ENCODE results near the gene SNX33.

SNX33 gene

DNA sequence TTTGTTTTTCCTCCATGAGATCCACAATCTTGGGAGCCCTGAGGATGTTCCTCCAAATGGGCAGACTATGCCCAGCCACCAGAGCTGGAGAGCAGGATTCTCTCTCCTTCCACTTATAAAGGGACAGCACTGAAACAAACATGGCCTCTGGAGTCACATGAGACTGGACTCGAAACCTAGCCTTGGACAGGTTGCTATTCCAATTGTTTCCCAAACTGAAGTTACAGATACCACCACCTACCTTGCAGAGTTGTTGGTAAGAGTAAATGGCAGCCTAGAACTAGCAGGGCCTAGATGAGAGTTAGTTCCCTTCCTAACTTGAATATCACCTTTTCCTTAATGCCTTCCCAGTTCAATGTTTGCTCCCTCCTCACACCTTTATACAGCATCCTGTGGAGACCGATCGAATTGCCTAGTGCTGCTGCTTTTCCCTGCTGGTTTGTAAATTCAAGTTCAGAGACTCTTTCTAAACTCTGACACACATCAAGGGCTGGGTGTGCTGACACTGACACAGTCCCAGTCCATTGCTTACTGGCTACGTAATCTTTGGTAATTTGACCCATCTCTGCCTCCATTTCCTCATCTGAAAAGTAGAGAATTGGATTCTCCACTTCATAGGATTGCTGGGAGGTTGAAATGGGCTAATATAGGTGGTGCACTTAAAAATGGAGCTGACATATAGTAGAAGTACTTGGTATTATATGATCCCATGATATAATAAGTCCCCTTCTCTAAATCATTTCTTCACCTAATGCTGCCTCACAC, 10.3 kb upstream of the SNX33 start:
- Mint-ChIP-seq H3K9me3 (ENCODE audit: low read depth) (no peaks in the 10 kb centered on the region), H3K27ac (peak overlapping the region; percentile 36), H3K4me1 (ENCODE audit: low read depth) (peaks cover 31% of the 10 kb centered on the region), H3K27me3 (no peaks in the 10 kb centered on the region), H3K36me3 (peaks cover 2% of the 10 kb centered on the region), H3K4me3 (peak overlapping the region; percentile 99)

DNA sequence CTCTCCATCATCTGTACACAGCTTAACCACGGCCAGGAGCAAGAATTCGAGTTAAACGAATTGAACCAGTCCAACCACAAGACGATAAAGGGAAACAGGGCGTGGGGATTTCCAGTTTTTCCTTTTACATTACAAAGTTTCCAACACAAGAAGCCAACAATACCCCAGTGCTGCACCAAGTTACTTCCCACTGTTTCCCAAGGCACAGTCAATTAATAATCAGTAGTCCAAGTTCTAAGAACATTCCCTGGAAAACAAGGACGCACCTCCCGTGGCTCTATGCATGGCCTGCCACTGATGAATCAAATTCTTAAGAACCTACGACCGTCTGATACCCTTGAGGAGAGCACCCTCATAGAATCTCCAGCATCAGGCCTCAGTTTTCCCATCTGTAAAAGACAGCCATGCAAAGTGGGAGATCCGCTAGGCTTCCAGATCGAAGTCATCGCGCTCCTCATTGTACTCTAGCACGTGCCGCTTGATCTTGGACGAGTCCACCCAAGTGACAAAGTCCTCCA, 8.5 kb upstream of the SNX33 start:
- Mint-ChIP-seq H3K9me3 (ENCODE audit: low read depth) (no peaks in the 10 kb centered on the region), H3K27me3 (no peaks in the 10 kb centered on the region), H3K27ac (peak overlapping the region; percentile 97), H3K36me3 (peaks cover 2% of the 10 kb centered on the region), H3K4me3 (peak overlapping the region; percentile 99), H3K4me1 (ENCODE audit: low read depth) (peaks cover 32% of the 10 kb centered on the region)

DNA sequence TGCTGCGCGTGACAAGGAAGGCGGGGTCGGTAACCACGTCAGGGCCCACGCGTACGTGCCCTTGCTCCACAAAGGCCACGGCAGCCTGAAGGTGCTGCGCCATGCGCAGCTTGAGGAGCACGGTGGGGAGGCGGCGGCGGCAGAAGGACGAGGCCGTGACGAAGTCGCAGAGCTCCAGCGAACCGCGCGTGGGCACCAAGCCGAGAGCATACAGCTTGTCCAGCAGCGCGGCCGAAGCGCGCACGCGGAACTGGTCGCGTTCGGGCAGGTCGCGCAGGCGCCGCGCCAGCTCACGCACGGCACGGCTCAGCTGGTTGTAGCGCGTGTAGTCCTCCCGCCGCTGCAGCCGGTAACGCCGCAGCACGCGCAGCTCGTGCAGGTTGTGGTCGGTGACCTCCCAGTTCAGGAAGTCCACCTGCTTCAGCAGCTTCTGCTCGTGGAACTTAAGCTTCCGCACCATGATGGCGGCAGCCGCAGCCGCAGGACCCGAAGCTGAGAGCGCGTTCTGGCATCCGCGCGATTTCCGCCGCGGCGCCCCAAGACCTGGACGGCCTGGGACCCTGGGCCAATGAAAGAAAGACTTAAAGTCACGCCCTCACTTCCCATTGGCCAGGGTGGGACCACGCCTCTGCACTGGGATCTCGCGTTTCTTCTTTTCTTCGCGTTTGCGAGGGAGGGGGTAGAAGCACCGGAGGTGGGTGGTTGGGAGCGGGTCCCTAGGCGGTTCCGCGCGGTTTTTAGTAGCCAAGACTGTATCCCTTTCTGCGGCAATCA, 7.8 kb upstream of the SNX33 start, which contains the start of gene IMP3:
Gene IMP3 (minus strand): TSS at position 516 of the 774 bp plus-strand sequence. CDS start 56 bp downstream, at position 460.
- no peaks in the 10 kb centered on the region for H3K9me3 Mint-ChIP-seq (ENCODE audit: low read depth)
- H3K36me3 Mint-ChIP-seq = peaks cover 2% of the 10 kb centered on the region
- H3K27me3 Mint-ChIP-seq = no peaks in the 10 kb centered on the region
- peaks cover 32% of the 10 kb centered on the region for H3K4me1 Mint-ChIP-seq (ENCODE audit: low read depth)
- peak within 1 kb of the TSS; percentile 99 for H3K4me3 Mint-ChIP-seq
- H3K27ac Mint-ChIP-seq = peak within 1 kb of the TSS; percentile 97

DNA sequence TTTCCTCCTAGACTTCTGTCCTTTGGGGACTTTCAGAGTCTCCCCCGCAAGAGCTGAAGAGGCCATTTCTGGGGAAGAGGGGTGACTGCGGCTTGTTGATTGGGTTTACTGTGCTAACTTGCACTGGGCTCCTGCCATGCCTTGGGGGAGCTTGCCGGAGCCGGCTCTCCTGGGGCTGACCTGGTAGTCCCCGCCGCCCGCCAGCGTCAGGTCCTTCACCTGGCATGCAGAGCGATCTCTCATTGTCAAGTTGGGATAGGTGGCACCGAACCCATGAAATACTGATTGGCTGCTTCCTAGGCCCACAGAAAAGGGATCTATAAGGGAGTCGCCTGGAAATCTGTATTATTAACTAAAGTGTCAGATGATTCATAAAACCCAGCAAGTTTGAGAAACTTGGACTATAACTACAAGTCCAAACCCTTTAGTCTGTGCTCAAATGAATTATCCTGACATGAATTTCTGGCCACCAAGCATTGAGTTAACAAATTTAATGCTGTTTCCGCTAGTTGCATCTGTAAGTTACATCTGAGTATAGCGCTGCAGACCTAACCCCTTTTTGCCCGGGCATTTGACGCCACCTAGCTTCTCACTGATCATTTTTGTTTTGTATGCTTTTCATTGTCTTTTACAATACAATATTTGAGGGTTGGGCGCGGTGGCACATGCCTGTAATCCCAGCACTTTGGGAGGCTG, 7.1 kb upstream of the SNX33 start:
- no peaks in the 10 kb centered on the region for H3K27me3 Mint-ChIP-seq
- H3K9me3 Mint-ChIP-seq (ENCODE audit: low read depth) = no peaks in the 10 kb centered on the region
- peak overlapping the region; percentile 99 for H3K4me3 Mint-ChIP-seq
- H3K36me3 Mint-ChIP-seq = peaks cover 2% of the 10 kb centered on the region
- peak overlapping the region; percentile 97 for H3K27ac Mint-ChIP-seq
- peaks cover 31% of the 10 kb centered on the region for H3K4me1 Mint-ChIP-seq (ENCODE audit: low read depth)

DNA sequence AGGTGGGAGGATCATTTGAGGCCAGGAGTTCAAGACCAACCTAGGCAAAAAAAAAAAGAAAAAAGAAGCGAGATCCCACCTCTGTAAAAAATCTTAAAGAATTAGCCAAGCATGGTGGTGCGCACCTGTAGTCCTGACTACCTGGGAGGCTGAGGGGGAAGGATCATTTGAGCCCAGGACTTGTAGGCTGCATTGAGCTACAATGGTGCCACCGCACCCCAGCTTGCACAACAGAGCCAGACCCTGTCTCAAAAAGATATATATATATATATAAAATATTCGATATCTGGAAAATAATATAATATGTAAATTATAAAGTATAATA, 6.6 kb upstream of the SNX33 start:
- Mint-ChIP-seq H3K4me3 (peak overlapping the region; percentile 99), H3K9me3 (ENCODE audit: low read depth) (no peaks in the 10 kb centered on the region), H3K27me3 (no peaks in the 10 kb centered on the region), H3K4me1 (ENCODE audit: low read depth) (peaks cover 29% of the 10 kb centered on the region), H3K27ac (peak overlapping the region; percentile 97), H3K36me3 (peaks cover 2% of the 10 kb centered on the region)

DNA sequence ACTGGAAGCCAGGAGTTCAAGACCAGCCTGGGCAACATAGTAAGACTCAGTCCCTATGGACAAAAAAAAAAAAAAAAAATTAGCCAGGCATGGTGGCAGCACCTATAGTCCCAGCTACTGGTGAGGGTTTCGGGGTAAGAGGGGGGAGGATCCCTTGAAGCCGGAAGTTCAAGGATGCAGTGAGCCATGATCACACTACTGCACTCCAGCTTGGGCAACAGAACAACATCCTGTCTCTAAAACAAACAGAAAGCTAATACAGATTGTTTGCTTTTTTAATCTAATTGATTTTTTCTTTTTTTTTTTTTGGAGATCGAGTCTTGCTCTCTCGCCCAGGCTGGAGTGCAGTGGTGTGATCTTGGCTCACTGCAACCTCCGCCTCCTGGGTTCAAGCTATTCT, 6.1 kb upstream of the SNX33 start:
- Mint-ChIP-seq H3K4me3 (no peak overlapping the region), H3K36me3 (peaks cover 2% of the 10 kb centered on the region), H3K27me3 (no peaks in the 10 kb centered on the region), H3K27ac (no peak overlapping the region), H3K4me1 (ENCODE audit: low read depth) (peaks cover 31% of the 10 kb centered on the region), H3K9me3 (ENCODE audit: low read depth) (no peaks in the 10 kb centered on the region)

DNA sequence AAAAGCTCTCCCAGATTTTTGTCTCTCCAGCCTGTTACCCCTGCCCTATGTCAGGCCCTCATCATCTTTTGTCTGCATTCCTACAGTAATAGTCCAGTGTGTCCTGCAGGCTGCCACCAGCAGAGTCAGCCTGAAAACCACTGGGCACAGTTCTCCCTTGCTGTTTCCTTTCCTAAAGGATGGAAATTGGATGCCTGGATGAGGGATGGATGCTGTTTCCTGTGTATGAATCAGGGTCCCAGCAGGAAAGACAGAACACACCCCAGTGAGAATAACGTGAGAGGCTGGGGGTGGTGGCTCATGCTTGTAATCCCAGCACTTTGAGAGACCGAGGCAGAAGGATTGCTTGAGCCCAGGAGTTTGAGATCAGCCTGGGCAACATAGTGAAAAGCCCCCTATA, 3.3 kb upstream of the SNX33 start:
- H3K36me3 Mint-ChIP-seq = no peaks in the 10 kb centered on the region
- H3K9me3 Mint-ChIP-seq (ENCODE audit: low read depth) = no peaks in the 10 kb centered on the region
- no peak overlapping the region for H3K27ac Mint-ChIP-seq
- H3K4me1 Mint-ChIP-seq (ENCODE audit: low read depth) = peaks cover 21% of the 10 kb centered on the region
- no peaks in the 10 kb centered on the region for H3K27me3 Mint-ChIP-seq
- H3K4me3 Mint-ChIP-seq = no peak overlapping the region

DNA sequence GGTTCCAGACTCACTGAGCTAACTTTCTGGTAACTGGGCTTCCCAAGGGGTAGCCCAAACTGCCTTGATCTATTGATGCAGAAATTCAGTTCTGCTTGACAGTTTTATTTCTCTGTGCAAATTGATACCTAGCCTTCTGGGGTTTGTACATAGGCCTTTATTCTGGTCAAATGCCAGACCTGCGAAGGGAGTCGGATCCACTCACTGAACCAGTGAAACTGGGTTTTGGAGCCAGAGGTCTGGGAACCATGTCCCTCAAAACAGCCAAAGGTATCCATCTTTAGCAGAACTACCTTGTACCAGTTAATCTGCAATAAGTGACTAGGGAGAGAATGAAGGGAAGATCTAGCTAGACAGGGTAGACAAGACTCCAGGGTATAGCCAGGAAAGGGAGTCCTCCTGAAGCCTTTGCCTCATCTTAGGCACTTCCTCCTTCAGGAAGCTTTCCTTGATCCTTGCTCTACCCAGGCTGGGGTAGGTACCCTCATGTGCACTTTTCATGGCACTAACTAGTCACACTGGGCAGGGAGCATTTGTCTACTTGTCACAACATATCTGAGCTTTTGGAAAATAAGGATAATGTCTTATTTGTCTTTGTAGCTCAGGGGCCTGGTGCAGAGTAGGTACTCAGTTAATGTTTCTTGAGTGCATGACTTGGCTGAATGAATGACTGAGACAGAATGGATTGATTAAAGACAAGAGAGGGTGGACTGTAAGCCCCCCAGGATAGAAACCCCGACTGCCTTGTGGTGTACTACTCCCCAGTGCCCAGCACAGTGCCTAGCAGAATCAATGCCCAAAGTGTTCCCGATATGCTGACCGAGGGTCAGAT, 1.4 kb upstream of the SNX33 start:
- H3K9me3 Mint-ChIP-seq (ENCODE audit: low read depth) = no peaks in the 10 kb centered on the region
- H3K36me3 Mint-ChIP-seq = no peaks in the 10 kb centered on the region
- H3K27me3 Mint-ChIP-seq = no peaks in the 10 kb centered on the region
- peaks cover 21% of the 10 kb centered on the region for H3K4me1 Mint-ChIP-seq (ENCODE audit: low read depth)
- peak overlapping the region; percentile 61 for H3K27ac Mint-ChIP-seq
- peak overlapping the region; percentile 91 for H3K4me3 Mint-ChIP-seq

DNA sequence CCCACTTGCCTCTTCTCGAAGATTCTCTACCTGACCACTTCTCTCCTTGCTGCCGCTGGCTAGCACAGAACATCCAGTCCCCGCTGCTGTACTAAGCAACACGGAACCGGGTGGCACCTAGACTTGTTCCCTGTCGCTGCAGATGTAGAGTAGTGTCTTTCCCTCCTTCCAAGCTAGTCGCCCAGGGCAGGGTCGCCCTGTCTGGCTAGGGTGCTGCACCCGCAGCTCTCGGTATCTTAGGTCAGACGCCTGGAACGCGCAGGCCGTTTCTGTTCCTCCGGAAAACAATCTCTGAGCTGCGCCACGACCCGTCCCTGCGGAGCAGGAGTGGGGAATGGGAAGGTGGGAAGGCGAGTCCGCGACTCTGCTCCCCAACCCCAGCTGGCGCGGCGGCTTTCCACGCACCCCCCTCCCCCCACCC, 758 bp upstream of the SNX33 start:
- H3K9me3 Mint-ChIP-seq (ENCODE audit: low read depth) = no peaks in the 10 kb centered on the region
- no peaks in the 10 kb centered on the region for H3K27me3 Mint-ChIP-seq
- peak overlapping the region; percentile 61 for H3K27ac Mint-ChIP-seq
- H3K36me3 Mint-ChIP-seq = no peaks in the 10 kb centered on the region
- H3K4me3 Mint-ChIP-seq = peak overlapping the region; percentile 91
- H3K4me1 Mint-ChIP-seq (ENCODE audit: low read depth) = peaks cover 26% of the 10 kb centered on the region

DNA sequence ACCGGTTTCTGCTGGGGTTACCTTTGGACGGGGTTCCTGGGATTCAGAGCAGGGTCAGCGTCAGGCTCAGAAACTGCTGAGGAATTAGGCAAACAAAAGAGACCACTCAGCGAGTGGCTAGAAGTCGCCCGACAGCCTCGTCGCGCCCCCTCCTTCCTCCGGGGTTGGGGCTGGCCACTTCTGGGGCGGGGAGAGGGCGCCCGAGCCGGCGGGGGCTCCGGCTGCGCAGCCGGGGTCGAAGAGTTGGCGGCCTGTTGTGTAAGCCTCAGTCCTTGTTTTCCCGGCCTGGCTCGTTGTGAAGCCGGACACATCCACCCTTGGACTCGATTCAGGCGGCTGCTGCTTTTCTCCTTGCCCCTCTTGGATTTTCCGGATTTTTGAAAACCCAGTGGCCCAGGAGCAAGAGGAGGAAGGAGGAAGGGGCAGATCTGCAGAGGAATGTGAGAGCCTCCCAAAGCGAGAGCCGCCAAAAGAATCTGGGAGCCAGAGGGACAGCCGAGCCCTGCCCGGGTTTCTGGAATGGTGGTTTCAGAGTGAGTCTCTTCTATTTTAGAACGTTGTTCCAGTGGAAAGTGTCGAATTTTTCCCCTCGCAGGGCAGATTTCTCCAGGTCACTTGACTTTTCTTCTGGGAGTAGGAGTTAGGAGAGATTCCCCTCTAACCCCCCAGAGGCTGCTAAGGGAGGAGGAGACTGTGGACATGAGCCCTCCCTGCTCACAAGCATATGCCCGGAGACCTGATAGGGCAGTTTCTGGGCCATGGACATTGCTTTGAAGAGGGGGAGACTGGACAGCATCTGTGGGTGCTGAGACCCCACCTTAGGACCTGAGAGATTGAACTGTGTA, 666 bp downstream of the SNX33 start:
- Mint-ChIP-seq H3K4me3 (peak overlapping the region; percentile 83), H3K4me1 (ENCODE audit: low read depth) (peaks cover 27% of the 10 kb centered on the region), H3K27ac (peak overlapping the region; percentile 76), H3K36me3 (no peaks in the 10 kb centered on the region), H3K27me3 (no peaks in the 10 kb centered on the region), H3K9me3 (ENCODE audit: low read depth) (no peaks in the 10 kb centered on the region)

DNA sequence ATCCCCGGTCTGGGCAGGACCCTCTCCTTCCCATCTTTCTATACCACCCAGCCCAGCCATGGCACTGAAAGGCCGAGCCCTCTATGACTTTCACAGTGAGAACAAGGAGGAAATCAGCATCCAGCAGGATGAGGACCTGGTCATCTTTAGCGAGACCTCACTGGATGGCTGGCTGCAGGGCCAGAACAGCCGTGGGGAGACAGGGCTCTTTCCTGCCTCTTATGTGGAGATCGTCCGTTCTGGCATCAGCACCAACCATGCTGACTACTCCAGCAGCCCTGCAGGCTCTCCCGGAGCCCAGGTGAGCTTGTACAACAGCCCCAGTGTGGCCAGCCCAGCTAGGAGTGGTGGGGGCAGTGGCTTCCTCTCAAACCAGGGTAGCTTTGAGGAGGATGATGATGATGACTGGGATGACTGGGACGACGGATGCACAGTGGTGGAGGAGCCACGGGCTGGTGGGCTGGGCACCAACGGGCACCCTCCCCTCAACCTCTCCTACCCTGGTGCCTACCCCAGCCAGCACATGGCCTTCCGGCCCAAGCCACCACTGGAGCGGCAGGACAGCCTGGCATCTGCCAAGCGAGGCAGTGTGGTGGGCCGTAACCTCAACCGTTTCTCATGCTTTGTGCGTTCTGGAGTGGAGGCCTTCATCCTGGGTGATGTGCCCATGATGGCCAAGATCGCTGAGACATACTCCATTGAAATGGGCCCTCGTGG, 1.5 kb downstream of the SNX33 start:
- Mint-ChIP-seq H3K4me1 (ENCODE audit: low read depth) (peaks cover 27% of the 10 kb centered on the region), H3K36me3 (no peaks in the 10 kb centered on the region), H3K27me3 (no peaks in the 10 kb centered on the region), H3K27ac (no peak overlapping the region), H3K4me3 (peak overlapping the region; percentile 64), H3K9me3 (ENCODE audit: low read depth) (no peaks in the 10 kb centered on the region)

DNA sequence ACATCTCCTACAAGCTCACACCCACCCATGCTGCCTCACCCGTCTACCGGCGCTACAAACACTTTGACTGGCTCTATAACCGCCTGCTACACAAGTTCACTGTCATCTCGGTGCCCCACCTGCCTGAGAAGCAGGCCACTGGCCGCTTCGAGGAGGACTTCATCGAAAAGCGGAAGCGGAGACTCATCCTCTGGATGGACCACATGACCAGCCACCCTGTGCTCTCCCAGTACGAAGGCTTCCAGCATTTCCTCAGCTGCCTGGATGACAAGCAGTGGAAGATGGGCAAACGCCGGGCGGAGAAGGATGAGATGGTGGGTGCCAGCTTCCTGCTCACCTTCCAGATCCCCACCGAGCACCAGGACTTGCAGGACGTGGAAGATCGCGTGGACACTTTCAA, 2.1 kb downstream of the SNX33 start:
- Mint-ChIP-seq H3K27me3 (no peaks in the 10 kb centered on the region), H3K36me3 (no peaks in the 10 kb centered on the region), H3K4me1 (ENCODE audit: low read depth) (peaks cover 27% of the 10 kb centered on the region), H3K9me3 (ENCODE audit: low read depth) (no peaks in the 10 kb centered on the region), H3K4me3 (peak overlapping the region; percentile 43), H3K27ac (no peak overlapping the region)
